Measurements from ENCODE around the gene TBC1D30. TPM values are rescaled to one million over a fixed set of nuclear protein-coding genes. Genes with fewer than 3 reads are reported as not detected.
"Not testable (repeated sequence)": the region's sequence is repeated elsewhere in the genome, so short reads cannot be mapped to it uniquely, and the experiment has no call there.

Gene TBC1D30
- total RNA-seq, 1 donor, result 0.72 TPM

- Histone ChIP-seq H3K4me2 (ENCODE audit: insufficient read depth, low read length) (no peak overlapping the region), H3K9me3 (ENCODE audit: low read depth, low read length) (no peaks in the 10 kb centered on the region), H2AFZ (ENCODE audit: low read length) (no peak overlapping the region), H4K20me1 (ENCODE audit: insufficient read depth, low read length) (no peaks in the 10 kb centered on the region), H3K4me3 (ENCODE audit: insufficient read depth, low read length) (no peak overlapping the region), H3K79me2 (ENCODE audit: insufficient read depth, low read length) (no peaks in the 10 kb centered on the region), H3K27ac (ENCODE audit: low read depth, low read length) (no peak overlapping the region), H3K36me3 (ENCODE audit: insufficient read depth, low read length) (no peaks in the 10 kb centered on the region), H3K4me1 (ENCODE audit: insufficient read depth, low read length) (no peaks in the 10 kb centered on the region), H3K27me3 (ENCODE audit: insufficient read depth, low read length) (peaks cover 14% of the 10 kb centered on the region)
- no peak for DNase-seq (ENCODE audit: insufficient read length, low spot score, missing footprints)
- TF ChIP-seq CTCF (IDR thresholded peaks at IDR 0.05; ENCODE audit: extremely low read depth, low read depth, low read length), result no peak
Observed at GRCh38 chr12:64837427-64837826, 13.0 kb downstream of the TBC1D30 start.

GRCh38 chr12:64840119-64840518, 15.7 kb downstream of the TBC1D30 start:
- peaks cover 14% of the 10 kb centered on the region for H3K27me3 ChIP-seq (ENCODE audit: insufficient read depth, low read length)
- H3K27ac ChIP-seq (ENCODE audit: low read depth, low read length), result no peak overlapping the region
- H3K4me1 ChIP-seq (ENCODE audit: insufficient read depth, low read length), result no peaks in the 10 kb centered on the region
- no peak overlapping the region for H3K4me3 ChIP-seq (ENCODE audit: insufficient read depth, low read length)
- H2AFZ ChIP-seq (ENCODE audit: low read length), result no peak overlapping the region
- H4K20me1 ChIP-seq (ENCODE audit: insufficient read depth, low read length), result no peaks in the 10 kb centered on the region
- no peaks in the 10 kb centered on the region for H3K9me3 ChIP-seq (ENCODE audit: low read depth, low read length)
- H3K79me2 ChIP-seq (ENCODE audit: insufficient read depth, low read length), result no peaks in the 10 kb centered on the region
- TF ChIP-seq CTCF (IDR thresholded peaks at IDR 0.05; ENCODE audit: extremely low read depth, low read depth, low read length), result no peak
- H3K36me3 ChIP-seq (ENCODE audit: insufficient read depth, low read length), result no peaks in the 10 kb centered on the region
- DNase-seq (ENCODE audit: insufficient read length, low spot score, missing footprints), result no peak
- no peak overlapping the region for H3K4me2 ChIP-seq (ENCODE audit: insufficient read depth, low read length)

DNA sequence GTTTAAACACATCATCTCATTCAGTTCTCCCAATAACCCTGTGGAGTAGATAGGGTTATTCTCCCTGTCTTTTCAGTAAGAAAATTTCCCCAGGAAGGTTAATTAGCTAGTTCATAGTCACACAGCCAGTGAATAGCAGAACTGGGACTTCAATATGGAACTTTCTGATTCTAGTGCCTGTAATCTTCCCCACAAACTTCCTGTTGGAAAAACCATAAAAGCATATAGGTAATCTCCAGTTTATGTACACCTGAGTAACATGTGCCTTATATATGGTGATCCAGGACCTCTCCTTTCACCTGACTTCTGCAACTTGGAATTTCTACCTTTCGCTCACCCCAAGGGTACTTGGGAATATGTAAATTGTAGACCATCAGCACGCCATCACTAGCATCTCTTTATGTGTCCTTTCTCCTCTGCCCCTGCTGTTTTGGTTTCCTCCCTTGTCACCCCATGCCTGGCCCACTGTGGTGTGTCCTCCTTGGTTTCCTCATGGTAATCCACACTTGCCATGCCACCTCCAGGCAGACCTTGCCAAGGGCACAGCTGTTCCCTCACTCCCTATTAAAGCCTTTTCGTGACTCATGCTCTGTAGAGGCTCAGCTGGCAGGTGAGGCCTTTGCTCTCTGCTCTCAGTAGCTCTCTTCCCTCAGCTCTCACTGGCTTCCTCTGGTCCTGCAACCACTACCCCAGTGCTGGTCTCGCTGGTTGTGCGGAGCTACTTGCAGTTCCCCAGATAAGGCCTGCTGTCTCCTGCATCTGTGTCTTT, 16.7 kb downstream of the TBC1D30 start:
- Histone ChIP-seq H3K4me3 (ENCODE audit: insufficient read depth, low read length) (no peak overlapping the region), H3K27ac (ENCODE audit: low read depth, low read length) (no peak overlapping the region), H3K36me3 (ENCODE audit: insufficient read depth, low read length) (no peaks in the 10 kb centered on the region), H2AFZ (ENCODE audit: low read length) (no peak overlapping the region), H3K79me2 (ENCODE audit: insufficient read depth, low read length) (no peaks in the 10 kb centered on the region), H3K27me3 (ENCODE audit: insufficient read depth, low read length) (peaks cover 10% of the 10 kb centered on the region), H4K20me1 (ENCODE audit: insufficient read depth, low read length) (no peaks in the 10 kb centered on the region), H3K4me2 (ENCODE audit: insufficient read depth, low read length) (no peak overlapping the region), H3K4me1 (ENCODE audit: insufficient read depth, low read length) (no peaks in the 10 kb centered on the region), H3K9me3 (ENCODE audit: low read depth, low read length) (no peaks in the 10 kb centered on the region)
- DNase-seq (ENCODE audit: insufficient read length, low spot score, missing footprints), result no peak
- no peak for TF ChIP-seq CTCF (IDR thresholded peaks at IDR 0.05; ENCODE audit: extremely low read depth, low read depth, low read length)

- H4K20me1 ChIP-seq (ENCODE audit: insufficient read depth, low read length); H3K27me3 ChIP-seq (ENCODE audit: insufficient read depth, low read length); H3K27ac ChIP-seq (ENCODE audit: low read depth, low read length); H2AFZ ChIP-seq (ENCODE audit: low read length); H3K4me1 ChIP-seq (ENCODE audit: insufficient read depth, low read length); H3K4me2 ChIP-seq (ENCODE audit: insufficient read depth, low read length); H3K79me2 ChIP-seq (ENCODE audit: insufficient read depth, low read length); H3K36me3 ChIP-seq (ENCODE audit: insufficient read depth, low read length); H3K4me3 ChIP-seq (ENCODE audit: insufficient read depth, low read length); H3K9me3 ChIP-seq (ENCODE audit: low read depth, low read length); DNase-seq (ENCODE audit: insufficient read length, low spot score, missing footprints): not testable (repeated sequence)
Observed at GRCh38 chr12:64848409-64848808, 24.0 kb downstream of the TBC1D30 start.
